Lower lobe of right lung (tissue), 2 donors: ENCODE measurements around the gene EVI5. TPM values are rescaled to one million over a fixed set of nuclear protein-coding genes. Genes with fewer than 3 reads are reported as not detected.
A peak's percentile ranks its signal among the peaks of the same experiment; 100 is the strongest.
"Not testable (repeated sequence)": the region's sequence is repeated elsewhere in the genome, so short reads cannot be mapped to it uniquely, and the experiment has no call there.

ENCODE experiments used
- ATAC-seq, 2 donors: fragments of 200-7000 bp; cut with Tn5 transposase; one replicate each; pipeline ENCODE4 v1.9.1; 2020 to 2022; ENCODE audit warnings: mild to moderate bottlenecking in 2 of 2, moderate library complexity in 2 of 2
- DNase-seq: peaks from one replicate; pipeline ENCODE4 v3.0.0-alpha.2; 2020
- H3K27ac ChIP-seq: fragments of 200-600 bp; one replicate; pipeline ENCODE4 v1.8.0; 2022
- H3K27me3 ChIP-seq: fragments of 200-600 bp; one replicate; pipeline ENCODE4 v1.8.0; 2022; ENCODE audit warnings: low read depth
- H3K36me3 ChIP-seq: fragments of 200-600 bp; one replicate; pipeline ENCODE4 v1.8.0; 2022; ENCODE audit warnings: mild to moderate bottlenecking
- H3K4me1 ChIP-seq: fragments of 200-600 bp; one replicate; pipeline ENCODE4 v1.8.0; 2022
- H3K4me3 ChIP-seq: fragments of 200-600 bp; one replicate; pipeline ENCODE4 v1.8.0; 2022; ENCODE audit warnings: mild to moderate bottlenecking
- H3K9me3 ChIP-seq: fragments of 200-600 bp; one replicate; pipeline ENCODE4 v1.8.0; 2022
- CTCF ChIP-seq: fragments of 200-600 bp; IDR thresholded peaks from one replicate; pipeline ENCODE4 v1.8.0; 2022; ENCODE audit warnings: antibody characterized with exemption, mild to moderate bottlenecking
- intact Hi-C: fragments of 100-400 bp; cut with DNase I; formaldehyde crosslinking; loops from one replicate; pipeline ENCODE4 v1.11.0; 2022
- total RNA-seq: library from RNA; stranded (reverse); fragmentation: NEBNext Ultra II Directional; extraction: Animal tissue kit (Norgen Biotek cat#: 25700); gene quantifications from one replicate; pipeline ENCODE4 v1.2.1, GENCODE V29; 2021
- donor health status: DM: no; HTN: yes; CAD: no; lungs with severe emphysema.

The EVI5 gene
- total RNA-seq, 1 donor from 2014 or later = 48.5 TPM

DNA sequence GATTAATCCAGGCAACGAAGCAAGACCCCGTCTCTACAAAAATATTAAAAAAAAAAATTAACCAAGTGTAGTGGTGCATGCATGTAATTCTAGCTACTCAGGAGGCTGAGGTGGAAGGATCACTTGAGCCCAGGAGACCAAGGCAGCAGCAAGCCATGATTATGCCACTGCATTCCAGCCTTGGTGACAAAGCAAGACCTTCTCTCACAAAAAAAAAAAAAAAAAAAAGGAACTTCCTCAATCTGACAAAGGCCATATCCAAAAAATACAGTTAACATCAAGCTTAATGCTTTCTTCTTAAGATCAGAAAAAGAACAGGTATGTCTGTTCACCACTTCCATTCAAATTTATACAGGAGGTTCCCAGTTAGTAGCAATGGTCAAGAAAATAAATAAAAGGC lies 54.4 kb downstream of the EVI5 start:
- no peaks in the 10 kb centered on the region for H3K4me1 ChIP-seq

DNA sequence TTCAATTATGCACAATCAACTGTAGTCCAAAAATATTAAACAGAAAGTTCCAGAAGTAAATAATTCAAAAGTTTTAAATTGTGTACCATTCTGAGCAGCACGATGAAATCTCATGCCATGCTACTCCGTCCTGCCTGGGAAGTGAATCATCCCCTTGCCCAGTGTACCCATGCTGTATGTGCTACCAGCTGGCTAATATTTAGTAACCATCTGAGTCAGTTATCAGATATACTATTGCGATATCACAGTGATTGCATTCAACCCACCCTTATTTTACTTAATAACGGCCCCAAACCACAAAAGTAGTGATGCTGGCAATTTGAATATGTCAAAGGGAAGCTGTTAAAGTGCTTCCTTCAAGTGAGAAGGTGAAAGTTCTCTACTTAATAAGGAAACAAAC lies 56.2 kb downstream of the EVI5 start:
- Histone ChIP-seq H3K9me3 (no peaks in the 10 kb centered on the region), H3K36me3 (no peaks in the 10 kb centered on the region), H3K27me3 (no peaks in the 10 kb centered on the region), H3K4me3 (no peak overlapping the region), H3K27ac (no peak overlapping the region), H3K4me1 (no peaks in the 10 kb centered on the region)
- DNase-seq = no peak
- no peak for TF ChIP-seq CTCF
- peak; percentile 77 to 81 for ATAC-seq
- intact Hi-C loops = no loop called here

More for the DNA sequence above, 54.4 kb downstream of the EVI5 start:
- no peak for DNase-seq
- H3K9me3 ChIP-seq = no peaks in the 10 kb centered on the region
- TF ChIP-seq CTCF = no peak
- no peak overlapping the region for H3K4me3 ChIP-seq
- H3K27me3 ChIP-seq = no peaks in the 10 kb centered on the region
- H3K36me3 ChIP-seq = peaks cover 5% of the 10 kb centered on the region
- ATAC-seq = peak in 1 of 2 donors; percentile 31
- intact Hi-C loops = no loop called here
- H3K27ac ChIP-seq = no peak overlapping the region

DNA sequence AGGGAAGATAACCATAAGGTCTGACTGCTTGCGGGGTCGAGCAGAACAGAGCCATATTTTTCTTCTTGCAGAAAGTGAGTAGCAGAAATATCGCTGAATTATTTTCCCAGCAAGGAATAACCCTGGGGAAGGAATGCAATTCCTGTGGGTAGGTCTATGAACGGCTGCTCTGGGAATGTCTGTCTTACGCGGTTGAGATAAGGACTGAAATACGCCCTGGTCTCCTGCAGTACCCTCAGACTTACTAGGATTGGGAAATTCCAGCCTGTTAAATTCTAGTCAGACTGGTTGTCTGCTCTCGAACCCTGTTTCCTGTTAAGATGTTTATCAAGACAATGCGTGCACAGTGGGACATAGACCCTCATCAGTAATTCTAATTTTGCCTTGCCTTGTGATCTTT lies 61.2 kb downstream of the EVI5 start:
- H3K27ac ChIP-seq, H3K4me1 ChIP-seq, H3K4me3 ChIP-seq, H3K27me3 ChIP-seq, ATAC-seq, H3K9me3 ChIP-seq, H3K36me3 ChIP-seq, DNase-seq, intact Hi-C loops: not testable (repeated sequence)

- intact Hi-C loops = no loop called here
- no peak for DNase-seq
- no peak for TF ChIP-seq CTCF
- Histone ChIP-seq H3K27ac (no peak overlapping the region), H3K4me3 (no peak overlapping the region), H3K27me3 (no peaks in the 10 kb centered on the region), H3K9me3 (no peaks in the 10 kb centered on the region), H3K36me3 (no peaks in the 10 kb centered on the region), H3K4me1 (no peaks in the 10 kb centered on the region)
- ATAC-seq = no peak
Measured at GRCh38 chr1:92721886-92722285, 63.0 kb downstream of the EVI5 start.

GRCh38 chr1:92721157-92721556 lies 63.8 kb downstream of the EVI5 start:
- H3K4me3 ChIP-seq, H3K36me3 ChIP-seq, H3K4me1 ChIP-seq, H3K9me3 ChIP-seq, DNase-seq, ATAC-seq, H3K27ac ChIP-seq, H3K27me3 ChIP-seq, intact Hi-C loops: not testable (repeated sequence)

DNA sequence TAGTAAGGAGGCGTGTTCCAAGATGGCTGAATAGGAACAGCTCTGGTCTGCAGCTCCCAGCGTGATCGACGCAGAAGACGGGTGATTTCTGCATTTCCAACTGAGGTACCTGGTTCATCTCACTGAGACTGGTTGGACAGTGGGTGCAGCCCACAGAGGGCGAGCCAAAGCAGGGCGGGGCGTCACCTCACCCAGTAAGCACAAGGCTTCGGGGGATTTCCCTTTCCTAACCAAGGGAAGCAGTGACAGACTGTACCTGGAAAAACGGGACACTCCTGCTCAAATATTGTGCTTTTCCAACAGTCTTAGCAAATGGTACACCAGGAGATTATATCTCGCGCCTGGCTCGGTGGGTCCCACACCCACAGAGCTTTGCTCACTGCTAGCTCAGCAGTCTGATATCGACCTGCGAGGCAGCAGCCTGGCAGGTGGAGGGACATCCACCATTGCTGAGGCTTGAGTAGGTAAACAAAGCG lies 69.4 kb downstream of the EVI5 start:
- intact Hi-C loops = not testable (repeated sequence)

GRCh38 chr1:92713939-92714338 lies 71.0 kb downstream of the EVI5 start:
- intact Hi-C loops = no loop called here
- DNase-seq = no peak
- H3K4me1 ChIP-seq = no peaks in the 10 kb centered on the region
- no peaks in the 10 kb centered on the region for H3K9me3 ChIP-seq
- no peak for TF ChIP-seq CTCF
- no peaks in the 10 kb centered on the region for H3K27me3 ChIP-seq
- H3K4me3 ChIP-seq = no peak overlapping the region
- H3K36me3 ChIP-seq = no peaks in the 10 kb centered on the region
- no peak for ATAC-seq
- H3K27ac ChIP-seq = no peak overlapping the region

More for the DNA sequence above, 69.4 kb downstream of the EVI5 start:
- ATAC-seq, H3K4me3 ChIP-seq, H3K27me3 ChIP-seq, H3K36me3 ChIP-seq, H3K4me1 ChIP-seq, H3K9me3 ChIP-seq, DNase-seq, H3K27ac ChIP-seq: not testable (repeated sequence)
